ENCODE results near the gene TNFRSF21.
"Not testable (repeated sequence)": the region's sequence is repeated elsewhere in the genome, so short reads cannot be mapped to it uniquely, and the experiment has no call there.

Gene TNFRSF21

GRCh38 chr6:47276377-47276776, 33.3 kb downstream of the TNFRSF21 start:
- H3K9me3 ChIP-seq (ENCODE audit: control insufficient read depth, low read length), result no peaks in the 10 kb centered on the region
- H3K18ac ChIP-seq (ENCODE audit: low read depth in 1 of 2, low read length in 2 of 2), result no peak overlapping the region
- H3K79me1 ChIP-seq (replicated peaks; ENCODE audit: low read length, poor library complexity, severe bottlenecking), result peaks cover 9% of the 10 kb centered on the region
- H3K4ac ChIP-seq (ENCODE audit: low read depth in 1 of 2, low read length in 2 of 2), result no peak overlapping the region
- no peak overlapping the region for H3K14ac ChIP-seq (ENCODE audit: low read length in 2 of 2)
- H2AFZ ChIP-seq (ENCODE audit: low read depth, low read length), result no peak overlapping the region
- no peak overlapping the region for H2BK12ac ChIP-seq (ENCODE audit: low read length in 2 of 2)
- no peak overlapping the region for H2BK5ac ChIP-seq (ENCODE audit: low read depth, low read length, poor library complexity, severe bottlenecking)
- no peak overlapping the region for H4K91ac ChIP-seq (ENCODE audit: low read length)
- no peak overlapping the region for H2BK15ac ChIP-seq (ENCODE audit: low read depth, poor library complexity, severe bottlenecking)
- H2BK120ac ChIP-seq (ENCODE audit: low read depth, low read length), result no peak overlapping the region
- no peak overlapping the region for H3K9ac ChIP-seq (ENCODE audit: low read length)
- H3K23ac ChIP-seq (ENCODE audit: low read length in 2 of 2), result no peak overlapping the region
- H3K4me1 ChIP-seq (ENCODE audit: control insufficient read depth, insufficient read depth, low read depth, low read length), result no peaks in the 10 kb centered on the region
- WGBS, result 95% methylated on average over 3 of the region's 3 CpGs
- H4K8ac ChIP-seq (ENCODE audit: low read length), result no peak overlapping the region
- no peak overlapping the region for H3K4me2 ChIP-seq (ENCODE audit: low read length, poor library complexity, severe bottlenecking)
- no peak for DNase-seq
- H3K27me3 ChIP-seq (ENCODE audit: control insufficient read depth in 1 of 2, insufficient read depth in 1 of 2, low read length in 2 of 2), result no peaks in the 10 kb centered on the region
- H3K4me3 ChIP-seq (ENCODE audit: insufficient read depth in 1 of 2, low read depth in 1 of 2, low read length in 2 of 2), result no peak overlapping the region
- no peak overlapping the region for H2AK5ac ChIP-seq (ENCODE audit: low read length, severe bottlenecking)
- H3K36me3 ChIP-seq (ENCODE audit: control insufficient read depth in 1 of 2, insufficient read depth in 2 of 2, low read depth in 1 of 2, low read length in 2 of 2), result peaks cover 7 to 26% of the 10 kb centered on the region in 2 experiments
- no peak overlapping the region for H3K27ac ChIP-seq (ENCODE audit: low read length, poor library complexity, severe bottlenecking)

GRCh38 chr6:47275640-47276039, 34.1 kb downstream of the TNFRSF21 start:
- H3K23ac ChIP-seq (ENCODE audit: low read length in 2 of 2), result peak overlapping the region in 1 of 2 experiments; percentile 96
- no peak overlapping the region for H3K27ac ChIP-seq (ENCODE audit: low read length, poor library complexity, severe bottlenecking)
- no peak overlapping the region for H3K4ac ChIP-seq (ENCODE audit: low read depth in 1 of 2, low read length in 2 of 2)
- H2BK12ac ChIP-seq (ENCODE audit: low read length in 2 of 2), result peak overlapping the region in 1 of 2 experiments; percentile 63
- no peak overlapping the region for H2BK120ac ChIP-seq (ENCODE audit: low read depth, low read length)
- no peak overlapping the region for H2BK15ac ChIP-seq (ENCODE audit: low read depth, poor library complexity, severe bottlenecking)
- H4K8ac ChIP-seq (ENCODE audit: low read length), result no peak overlapping the region
- H4K91ac ChIP-seq (ENCODE audit: low read length), result no peak overlapping the region
- H3K4me3 ChIP-seq (ENCODE audit: insufficient read depth in 1 of 2, low read depth in 1 of 2, low read length in 2 of 2), result no peak overlapping the region
- DNase-seq, result no peak
- H3K14ac ChIP-seq (ENCODE audit: low read length in 2 of 2), result no peak overlapping the region
- H2AFZ ChIP-seq (ENCODE audit: low read depth, low read length), result no peak overlapping the region
- no peak overlapping the region for H2BK5ac ChIP-seq (ENCODE audit: low read depth, low read length, poor library complexity, severe bottlenecking)
- WGBS, result 96% methylated on average over 2 of the region's 2 CpGs
- no peaks in the 10 kb centered on the region for H3K9me3 ChIP-seq (ENCODE audit: control insufficient read depth, low read length)
- no peak overlapping the region for H3K4me2 ChIP-seq (ENCODE audit: low read length, poor library complexity, severe bottlenecking)
- H3K36me3 ChIP-seq (ENCODE audit: control insufficient read depth in 1 of 2, insufficient read depth in 2 of 2, low read depth in 1 of 2, low read length in 2 of 2), result peaks cover 6 to 23% of the 10 kb centered on the region in 2 experiments
- no peaks in the 10 kb centered on the region for H3K27me3 ChIP-seq (ENCODE audit: control insufficient read depth in 1 of 2, insufficient read depth in 1 of 2, low read length in 2 of 2)
- H3K4me1 ChIP-seq (ENCODE audit: control insufficient read depth, insufficient read depth, low read depth, low read length), result no peaks in the 10 kb centered on the region
- peaks cover 9% of the 10 kb centered on the region for H3K79me1 ChIP-seq (replicated peaks; ENCODE audit: low read length, poor library complexity, severe bottlenecking)
- no peak overlapping the region for H3K9ac ChIP-seq (ENCODE audit: low read length)
- H3K18ac ChIP-seq (ENCODE audit: low read depth in 1 of 2, low read length in 2 of 2), result peak overlapping the region in 1 of 2 experiments; percentile 48
- H2AK5ac ChIP-seq (ENCODE audit: low read length, severe bottlenecking), result no peak overlapping the region

DNA sequence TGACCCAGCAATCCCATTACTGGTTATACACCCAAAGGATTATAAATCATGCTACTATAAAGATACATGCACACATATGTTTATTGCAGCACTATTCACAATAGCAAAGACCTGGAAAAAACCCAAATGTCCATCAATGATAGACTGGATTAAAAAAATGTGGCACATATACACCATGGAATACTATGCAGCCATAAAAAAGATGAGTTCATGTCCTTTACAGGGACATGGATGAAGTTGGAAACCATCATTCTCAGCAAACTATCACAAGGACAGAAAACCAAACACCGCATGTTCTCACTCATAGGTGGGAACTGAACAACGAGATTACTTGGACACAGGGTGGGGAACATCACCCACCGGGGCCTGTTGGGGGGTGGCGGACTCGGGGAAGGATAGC, 34.6 kb downstream of the TNFRSF21 start:
- not testable (repeated sequence) for H3K4me3 ChIP-seq (ENCODE audit: insufficient read depth in 1 of 2, low read depth in 1 of 2, low read length in 2 of 2); H2AK5ac ChIP-seq (ENCODE audit: low read length, severe bottlenecking); H3K18ac ChIP-seq (ENCODE audit: low read depth in 1 of 2, low read length in 2 of 2); H3K4ac ChIP-seq (ENCODE audit: low read depth in 1 of 2, low read length in 2 of 2); H2BK12ac ChIP-seq (ENCODE audit: low read length in 2 of 2); H3K27ac ChIP-seq (ENCODE audit: low read length, poor library complexity, severe bottlenecking); H4K8ac ChIP-seq (ENCODE audit: low read length); H2AFZ ChIP-seq (ENCODE audit: low read depth, low read length); H3K14ac ChIP-seq (ENCODE audit: low read length in 2 of 2); H3K4me1 ChIP-seq (ENCODE audit: control insufficient read depth, insufficient read depth, low read depth, low read length); H3K79me1 ChIP-seq (replicated peaks; ENCODE audit: low read length, poor library complexity, severe bottlenecking); H3K9me3 ChIP-seq (ENCODE audit: control insufficient read depth, low read length); H3K4me2 ChIP-seq (ENCODE audit: low read length, poor library complexity, severe bottlenecking); H4K91ac ChIP-seq (ENCODE audit: low read length); DNase-seq; H2BK5ac ChIP-seq (ENCODE audit: low read depth, low read length, poor library complexity, severe bottlenecking); H2BK120ac ChIP-seq (ENCODE audit: low read depth, low read length); H3K27me3 ChIP-seq (ENCODE audit: control insufficient read depth in 1 of 2, insufficient read depth in 1 of 2, low read length in 2 of 2); H3K9ac ChIP-seq (ENCODE audit: low read length); H2BK15ac ChIP-seq (ENCODE audit: low read depth, poor library complexity, severe bottlenecking); H3K23ac ChIP-seq (ENCODE audit: low read length in 2 of 2)
- H3K36me3 ChIP-seq (ENCODE audit: control insufficient read depth in 1 of 2, insufficient read depth in 2 of 2, low read depth in 1 of 2, low read length in 2 of 2), result peaks cover 6 to 18% of the 10 kb centered on the region in 2 experiments
- 98% methylated on average over 5 of the region's 5 CpGs for WGBS

GRCh38 chr6:47268572-47269187, 41.0 kb downstream of the TNFRSF21 start:
- H3K4me1 ChIP-seq (ENCODE audit: control insufficient read depth, insufficient read depth, low read depth, low read length), result peaks cover 4% of the 10 kb centered on the region
- H3K23ac ChIP-seq (ENCODE audit: low read length in 2 of 2), result no peak overlapping the region
- H2BK12ac ChIP-seq (ENCODE audit: low read length in 2 of 2), result no peak overlapping the region
- no peak overlapping the region for H3K4me3 ChIP-seq (ENCODE audit: insufficient read depth in 1 of 2, low read depth in 1 of 2, low read length in 2 of 2)
- H4K8ac ChIP-seq (ENCODE audit: low read length), result no peak overlapping the region
- no peak overlapping the region for H3K9ac ChIP-seq (ENCODE audit: low read length)
- peaks cover 4% of the 10 kb centered on the region for H3K79me1 ChIP-seq (replicated peaks; ENCODE audit: low read length, poor library complexity, severe bottlenecking)
- H3K9me3 ChIP-seq (ENCODE audit: control insufficient read depth, low read length), result no peaks in the 10 kb centered on the region
- no peak overlapping the region for H3K18ac ChIP-seq (ENCODE audit: low read depth in 1 of 2, low read length in 2 of 2)
- H2BK15ac ChIP-seq (ENCODE audit: low read depth, poor library complexity, severe bottlenecking), result no peak overlapping the region
- peaks cover 0 to 24% of the 10 kb centered on the region in 2 experiments for H3K36me3 ChIP-seq (ENCODE audit: control insufficient read depth in 1 of 2, insufficient read depth in 2 of 2, low read depth in 1 of 2, low read length in 2 of 2)
- H4K91ac ChIP-seq (ENCODE audit: low read length), result no peak overlapping the region
- H2AK5ac ChIP-seq (ENCODE audit: low read length, severe bottlenecking), result no peak overlapping the region
- H2BK5ac ChIP-seq (ENCODE audit: low read depth, low read length, poor library complexity, severe bottlenecking), result no peak overlapping the region
- no peak overlapping the region for H3K4me2 ChIP-seq (ENCODE audit: low read length, poor library complexity, severe bottlenecking)
- WGBS, result 81% methylated on average over 5 of the region's 5 CpGs
- H3K27ac ChIP-seq (ENCODE audit: low read length, poor library complexity, severe bottlenecking), result no peak overlapping the region
- H3K4ac ChIP-seq (ENCODE audit: low read depth in 1 of 2, low read length in 2 of 2), result no peak overlapping the region
- no peaks in the 10 kb centered on the region for H3K27me3 ChIP-seq (ENCODE audit: control insufficient read depth in 1 of 2, insufficient read depth in 1 of 2, low read length in 2 of 2)
- no peak overlapping the region for H2BK120ac ChIP-seq (ENCODE audit: low read depth, low read length)
- no peak overlapping the region for H3K14ac ChIP-seq (ENCODE audit: low read length in 2 of 2)
- DNase-seq, result peak; percentile 50
- H2AFZ ChIP-seq (ENCODE audit: low read depth, low read length), result no peak overlapping the region

All from mesenchymal stem cell (in vitro differentiated cells and primary cell).